NCI-H2081 (cell line): Measurements from ENCODE around the gene KCNH8.
"Not testable (repeated sequence)": the region's sequence is repeated elsewhere in the genome, so short reads cannot be mapped to it uniquely, and the experiment has no call there.

Experiments
- DNase-seq, 2 experiments: peaks; one replicate each; lab custom pipeline; 2025; lab: John Stamatoyannopoulos, UW

KCNH8 gene

DNA sequence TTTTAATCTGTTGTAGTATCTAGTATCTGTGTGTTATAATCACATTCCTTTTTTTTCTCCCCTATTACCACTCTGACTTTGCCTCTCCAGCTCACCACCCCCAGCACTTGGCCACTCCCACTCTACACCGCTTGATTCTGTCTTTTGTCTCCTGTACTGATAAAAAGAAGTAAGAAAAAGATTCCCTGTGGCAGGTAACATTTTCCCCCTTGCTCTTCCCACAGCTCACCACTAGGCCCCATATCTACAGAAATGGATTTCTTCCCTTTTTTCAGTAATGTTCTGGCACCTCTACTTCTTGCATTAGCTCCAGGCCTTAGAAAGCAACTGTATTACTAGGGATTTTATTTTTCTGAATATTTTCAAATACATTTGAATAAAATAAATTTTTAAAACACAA lies 25.6 kb downstream of the KCNH8 start:
- no peak for DNase-seq

GRCh38 chr3:19183584-19183983 lies 35.3 kb downstream of the KCNH8 start:
- DNase-seq = no peak

- DNase-seq = no peak
These were observed 41.8 kb downstream of the KCNH8 start for GRCh38 chr3:19190126-19190525.

DNA sequence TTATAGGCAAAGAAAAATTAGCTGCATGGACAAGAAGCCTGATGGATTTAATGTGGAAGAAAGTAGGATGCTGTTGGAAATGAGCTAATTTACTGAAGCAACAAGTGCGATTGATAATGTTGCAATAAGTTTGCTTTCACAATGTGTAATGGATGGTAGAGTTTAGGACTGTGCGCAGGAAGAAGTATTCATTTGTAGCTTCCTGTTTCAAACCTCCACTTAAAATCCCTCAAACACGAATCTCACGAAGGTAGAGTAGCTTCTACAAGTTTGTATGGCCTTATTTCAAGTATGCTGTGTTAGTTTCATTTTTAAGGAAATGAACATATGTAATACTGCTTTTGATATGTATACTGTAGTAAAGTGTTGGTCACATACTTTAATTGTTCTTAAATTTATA lies 42.3 kb downstream of the KCNH8 start:
- DNase-seq = no peak

DNA sequence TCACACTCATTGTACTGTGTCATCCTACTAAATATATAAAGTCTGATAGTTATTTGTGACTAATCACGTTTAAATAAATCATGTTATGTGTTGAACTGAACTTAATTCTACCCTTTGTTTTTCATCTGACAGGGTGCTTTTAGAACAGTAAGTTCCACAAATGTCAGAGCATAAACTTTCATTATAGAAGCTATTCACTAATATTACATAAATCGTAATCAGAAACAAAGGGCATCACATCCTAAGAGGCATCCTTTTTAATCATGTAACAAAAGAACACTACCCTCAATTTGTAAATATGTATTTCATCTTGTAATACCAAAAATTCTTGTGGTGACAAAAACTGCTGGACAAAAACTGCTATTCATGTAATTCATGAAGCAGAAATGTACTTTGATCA lies 50.8 kb downstream of the KCNH8 start:
- DNase-seq = no peak

DNA sequence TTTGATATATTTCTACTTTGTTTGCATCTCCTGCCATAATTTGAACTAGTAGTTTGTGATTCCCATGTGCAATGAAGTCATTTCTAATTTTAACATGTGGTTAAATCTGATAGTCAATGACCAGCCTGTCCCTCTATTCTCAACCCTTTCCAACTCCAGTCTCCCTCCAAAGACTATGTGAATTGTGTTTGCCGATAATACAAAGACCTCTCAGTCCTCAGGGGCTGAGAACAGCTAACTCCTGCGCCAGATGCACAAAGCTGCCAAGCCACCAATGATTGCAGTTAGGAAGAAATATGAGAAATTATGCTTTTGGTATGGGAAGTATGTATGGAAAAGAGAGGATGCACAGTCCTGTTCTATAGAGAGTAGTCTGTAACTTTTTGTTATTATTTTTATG lies 54.0 kb downstream of the KCNH8 start:
- DNase-seq = no peak

- DNase-seq = no peak
These were observed 54.4 kb downstream of the KCNH8 start for GRCh38 chr3:19202754-19203153.

GRCh38 chr3:19206540-19206939 lies 58.2 kb downstream of the KCNH8 start:
- DNase-seq = no peak

DNA sequence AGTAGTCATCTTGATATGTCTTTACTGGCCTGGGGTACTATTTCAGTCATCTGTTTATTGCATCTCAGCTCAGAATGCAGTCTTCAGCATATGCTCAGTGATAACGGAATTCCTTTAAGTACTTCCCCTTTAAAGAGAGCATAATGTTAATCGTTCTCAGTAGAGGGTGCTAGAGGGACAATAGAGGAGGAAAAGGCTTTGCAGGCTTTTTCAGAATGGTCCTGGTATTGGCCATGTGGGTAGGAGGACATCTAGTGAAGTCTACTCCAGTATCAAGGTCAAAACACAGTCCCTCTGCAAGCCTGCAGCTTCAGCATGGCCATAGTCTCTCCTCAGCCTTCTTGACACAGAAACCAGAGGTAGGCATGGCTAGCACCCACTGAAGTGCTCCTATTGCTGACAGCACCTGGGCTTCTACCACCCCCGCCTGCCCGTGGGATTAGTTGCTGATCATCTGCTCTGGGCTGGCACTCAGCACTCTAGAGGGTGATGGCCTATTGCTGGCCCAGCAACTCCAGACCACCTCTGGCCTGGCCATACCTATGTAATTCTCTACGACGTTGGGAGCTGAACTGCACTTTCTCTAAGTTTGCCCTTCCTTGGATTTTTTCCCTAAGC lies 65.4 kb downstream of the KCNH8 start:
- no peak for DNase-seq

- DNase-seq = no peak
These were observed 67.1 kb downstream of the KCNH8 start for GRCh38 chr3:19215427-19215826.

DNA sequence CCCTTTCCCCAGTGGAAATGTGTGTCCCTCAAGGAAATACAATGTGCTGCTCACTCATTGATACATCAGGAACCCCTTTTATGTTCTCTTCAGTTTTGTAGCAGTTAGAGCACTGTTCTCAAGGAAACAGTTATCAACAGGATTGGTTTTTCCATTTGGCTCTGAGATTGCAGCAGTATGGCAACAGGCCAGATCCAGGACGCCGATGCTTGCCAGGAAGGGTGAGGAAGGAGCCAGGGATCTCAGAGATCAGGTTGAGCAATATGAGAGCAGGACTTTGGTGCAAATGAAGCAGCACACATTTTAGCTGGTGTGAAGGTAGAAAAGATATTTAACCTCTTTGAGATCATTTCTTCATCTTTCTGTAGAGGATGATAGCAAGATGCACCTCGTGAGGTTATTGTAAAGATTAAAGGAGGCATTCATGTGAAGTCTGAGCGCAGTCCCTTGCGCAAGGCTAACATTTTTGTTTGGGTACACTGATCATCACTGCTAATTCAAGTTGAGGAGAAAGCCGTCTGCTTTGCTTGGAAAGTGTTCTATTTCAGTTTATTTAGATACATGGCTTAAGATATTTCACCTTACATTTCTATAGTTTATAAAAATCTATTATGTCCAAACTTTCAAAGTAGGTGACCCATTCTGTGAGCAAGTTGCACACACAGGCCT lies 68.5 kb downstream of the KCNH8 start:
- DNase-seq = peak in 1 of 2 experiments; percentile 4

- no peak for DNase-seq
These were observed 72.0 kb downstream of the KCNH8 start for GRCh38 chr3:19220311-19220710.

DNA sequence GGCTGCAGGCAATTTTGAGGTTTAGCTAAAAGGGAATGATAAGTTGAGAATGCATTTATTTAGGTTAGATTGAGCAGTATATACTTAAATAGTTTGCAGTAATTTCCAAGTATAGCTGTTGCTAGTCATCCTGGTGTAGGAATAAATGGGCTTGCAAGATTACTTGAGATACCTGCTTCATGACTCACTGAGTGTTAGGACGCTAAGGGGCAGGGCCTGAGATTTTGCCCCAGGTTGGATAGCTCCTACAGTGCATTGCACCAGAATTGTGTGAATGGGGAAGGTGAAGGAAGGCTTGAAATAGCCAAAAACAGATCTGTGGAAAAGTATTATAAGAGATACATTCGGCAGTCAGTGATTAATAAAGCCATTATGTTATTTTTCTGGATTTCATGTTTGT lies 72.8 kb downstream of the KCNH8 start:
- no peak for DNase-seq

- peak in 1 of 2 experiments; percentile 12 for DNase-seq
These were observed 78.2 kb downstream of the KCNH8 start for GRCh38 chr3:19226479-19226878.

DNA sequence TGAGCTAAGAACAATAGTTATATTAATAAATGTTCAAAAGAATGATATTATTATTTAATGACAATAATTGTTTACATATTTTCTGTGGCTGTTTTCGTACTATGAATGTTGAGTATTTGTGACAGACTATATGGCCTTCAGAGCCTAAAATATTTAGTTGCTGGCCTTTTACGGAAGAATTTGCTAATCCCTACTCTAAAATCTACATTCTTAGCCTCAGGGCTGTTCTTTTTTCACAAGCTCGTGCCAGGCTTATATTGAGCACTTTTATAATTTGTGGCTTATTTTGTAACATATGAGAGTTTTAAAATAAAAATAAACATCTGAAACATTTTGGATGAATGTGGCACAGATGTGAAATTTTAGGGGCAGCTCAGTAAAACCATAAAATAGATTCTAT lies 79.9 kb downstream of the KCNH8 start:
- DNase-seq = no peak

DNA sequence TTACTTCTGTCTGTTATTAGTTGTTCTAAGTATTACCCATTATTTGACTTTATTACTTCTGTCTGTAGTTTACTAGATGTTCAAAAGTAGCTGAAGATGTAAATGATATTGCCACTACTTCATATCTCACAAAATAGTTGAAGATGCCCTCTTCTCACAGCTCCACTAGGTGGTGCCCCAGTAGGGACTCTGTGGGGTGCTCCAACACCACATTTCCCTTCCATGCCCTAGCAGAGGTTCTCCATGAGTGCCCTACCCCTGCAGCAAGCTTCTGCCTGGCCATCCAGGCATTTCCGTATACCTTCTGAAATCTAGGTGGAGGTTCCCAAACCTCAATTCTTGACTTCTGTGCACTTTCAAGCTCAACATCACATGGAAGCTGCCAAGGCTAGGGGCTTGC lies 80.8 kb downstream of the KCNH8 start:
- no peak for DNase-seq

DNA sequence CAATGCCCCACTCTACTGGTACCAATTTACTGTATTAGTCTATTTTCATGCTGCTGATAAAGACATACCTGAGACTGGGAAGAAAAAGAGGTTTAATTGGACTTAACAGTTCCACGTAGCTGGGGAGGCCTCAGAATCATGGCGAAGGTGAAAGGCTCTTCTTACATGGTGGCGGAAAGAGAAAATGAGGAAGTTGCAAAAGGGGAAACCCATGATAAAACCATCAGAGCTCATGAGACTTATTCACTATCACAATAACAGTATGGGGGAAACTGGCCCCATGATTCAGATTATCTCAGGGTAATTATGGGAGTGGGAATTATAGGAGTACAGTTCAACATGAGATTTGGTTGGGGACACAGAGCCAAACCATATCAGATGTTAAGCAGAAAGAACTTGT lies 81.6 kb downstream of the KCNH8 start:
- DNase-seq = not testable (repeated sequence)

DNA sequence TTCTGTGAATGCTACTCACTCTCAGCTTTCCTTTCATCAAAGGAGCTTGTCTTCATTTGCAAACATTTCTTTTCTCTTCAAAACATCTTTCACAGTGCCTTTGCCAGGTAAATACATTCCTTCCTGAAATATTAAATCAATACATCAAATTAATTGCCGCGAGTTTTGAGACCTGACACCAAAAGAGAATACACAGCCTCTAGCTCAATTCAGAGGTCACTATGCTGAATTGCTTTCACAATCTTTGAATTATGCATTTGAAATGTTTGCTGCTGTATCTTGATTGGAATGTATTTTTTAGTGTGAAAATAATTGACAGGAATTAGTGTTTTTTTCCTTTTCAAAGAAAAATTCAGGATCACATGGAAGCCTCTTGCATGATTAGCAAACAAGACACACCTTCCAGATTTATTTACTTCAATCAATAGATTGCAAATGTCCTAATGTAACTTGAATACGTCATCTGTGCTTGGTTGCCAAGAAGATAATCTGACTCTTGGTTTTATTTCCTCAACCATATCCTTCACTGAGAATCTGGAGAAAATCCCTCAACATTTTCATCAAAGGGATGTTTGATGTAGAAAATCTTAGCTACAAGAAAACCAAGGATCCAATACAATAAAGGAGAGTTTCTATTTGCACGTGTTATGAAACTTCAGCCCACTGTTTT lies 83.6 kb downstream of the KCNH8 start:
- no peak for DNase-seq

DNA sequence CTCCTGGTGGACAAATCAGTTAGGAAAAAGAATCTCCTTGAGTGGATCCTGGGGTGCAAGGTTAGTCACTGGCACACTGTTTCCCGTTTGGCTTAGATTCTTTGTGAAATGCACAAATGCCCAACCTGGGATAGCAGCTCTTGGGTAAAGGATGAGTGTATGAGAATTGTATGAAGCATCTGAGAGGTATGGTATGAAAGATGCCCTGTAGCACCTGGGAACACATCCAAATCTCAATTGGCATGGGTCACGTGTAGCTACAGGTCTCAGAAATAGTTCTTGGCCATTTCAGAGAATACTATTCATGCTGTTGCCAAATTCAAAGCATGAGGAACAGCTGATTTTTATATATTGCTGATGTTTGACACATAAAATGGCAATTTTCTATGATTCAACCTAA lies 84.3 kb downstream of the KCNH8 start:
- DNase-seq = no peak

DNA sequence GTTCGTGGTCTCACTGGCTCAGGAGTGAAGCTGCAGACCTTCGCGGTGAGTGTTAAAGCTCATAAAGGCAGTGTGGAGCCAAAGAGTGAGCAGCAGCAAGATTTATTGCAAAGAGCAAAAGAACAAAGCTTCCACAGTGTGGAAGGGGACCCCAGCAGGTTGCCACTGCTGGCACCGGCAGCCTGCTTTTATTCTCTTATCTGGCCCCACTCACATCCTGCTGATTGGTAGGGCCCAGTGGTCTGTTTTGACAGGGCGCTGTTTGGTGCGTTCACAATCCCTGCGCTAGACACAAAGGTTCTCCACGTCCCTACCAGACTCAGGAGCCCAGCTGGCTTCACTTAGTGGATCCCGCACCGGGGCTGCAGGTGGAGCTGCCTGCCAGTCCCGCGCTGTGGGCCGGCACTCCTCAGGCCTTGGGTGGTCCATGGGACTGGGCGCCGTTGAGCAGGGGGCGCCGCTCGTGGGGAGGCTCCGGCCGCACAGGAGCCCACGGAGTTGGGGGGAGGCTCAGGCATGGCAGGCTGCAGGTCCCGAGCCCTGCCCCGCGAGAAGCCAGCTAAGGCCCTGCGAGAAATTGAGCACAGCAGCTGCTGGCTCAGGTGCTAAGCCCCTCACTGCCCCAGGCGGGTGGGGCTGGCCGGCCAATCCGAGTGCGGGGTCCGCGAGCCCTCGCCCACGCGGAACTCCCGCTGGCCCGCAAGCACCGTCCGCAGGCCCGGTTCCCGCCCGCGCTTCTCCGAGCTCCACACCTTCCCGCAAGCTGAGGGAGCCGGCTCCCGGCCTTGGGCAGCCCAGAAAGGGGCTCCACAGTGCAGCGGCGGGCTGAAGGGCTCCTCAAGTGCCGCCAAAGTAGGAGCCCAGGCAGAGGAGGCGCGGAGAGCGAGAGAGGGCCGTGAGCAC lies 85.8 kb downstream of the KCNH8 start:
- DNase-seq = not testable (repeated sequence)

DNA sequence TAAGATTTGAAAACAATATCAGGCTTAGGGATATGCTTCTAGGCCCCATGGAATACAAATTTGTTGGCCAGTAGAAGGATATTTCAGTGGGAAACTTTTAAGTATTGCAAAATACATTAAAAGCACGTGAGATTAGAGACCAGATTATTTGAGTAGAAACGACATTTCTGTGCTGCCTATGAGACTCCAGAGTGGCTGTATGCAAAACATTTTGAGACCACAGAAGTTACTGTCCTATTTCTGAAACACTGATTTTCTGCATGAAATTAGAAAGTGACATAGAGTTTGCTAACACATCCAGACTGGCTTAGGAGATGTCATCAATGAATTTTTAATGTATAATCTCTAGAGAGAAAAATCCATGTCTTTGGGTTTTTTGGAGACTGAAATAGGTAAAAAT lies 99.8 kb downstream of the KCNH8 start:
- DNase-seq = no peak

DNA sequence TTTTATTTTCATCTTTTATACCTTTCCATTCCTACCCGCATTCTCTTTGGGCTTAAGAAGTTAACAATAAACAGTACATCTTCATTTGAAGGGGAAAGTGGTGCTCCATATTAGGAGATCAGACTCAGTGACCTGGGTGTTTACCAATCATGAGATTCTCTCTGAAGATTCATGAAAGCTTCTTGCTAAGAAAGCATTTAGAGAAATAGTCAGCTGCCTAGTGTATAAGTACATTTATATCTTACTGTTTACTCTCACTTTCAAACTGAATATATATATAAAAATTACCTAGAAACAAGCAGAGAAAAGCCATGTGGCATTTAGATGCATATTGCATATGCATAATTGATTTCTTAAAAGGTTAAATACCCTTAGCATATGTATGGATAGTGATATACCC lies 100.5 kb downstream of the KCNH8 start:
- no peak for DNase-seq
